ENCODE results near the gene TMEM203. TPM values are rescaled to one million over a fixed set of nuclear protein-coding genes. Genes with fewer than 3 reads are reported as not detected.

TMEM203 gene
- total RNA-seq, 4 donors from 2014 or later, result 24.7 to 45.9 (median 32.0) TPM

GRCh38 chr9:137252555-137253506 lies 47.4 kb upstream of the TMEM203 start:
- in situ Hi-C loops (cut with MboI; ENCODE audit: low sequenced_read_pairs in 4 of 4), result no loop called here
- no peaks in the 10 kb centered on the region for H3K27me3 ChIP-seq
- TF ChIP-seq POLR2A (IDR thresholded peaks at IDR 0.05), result no peak
- TF ChIP-seq, protein P1, sequence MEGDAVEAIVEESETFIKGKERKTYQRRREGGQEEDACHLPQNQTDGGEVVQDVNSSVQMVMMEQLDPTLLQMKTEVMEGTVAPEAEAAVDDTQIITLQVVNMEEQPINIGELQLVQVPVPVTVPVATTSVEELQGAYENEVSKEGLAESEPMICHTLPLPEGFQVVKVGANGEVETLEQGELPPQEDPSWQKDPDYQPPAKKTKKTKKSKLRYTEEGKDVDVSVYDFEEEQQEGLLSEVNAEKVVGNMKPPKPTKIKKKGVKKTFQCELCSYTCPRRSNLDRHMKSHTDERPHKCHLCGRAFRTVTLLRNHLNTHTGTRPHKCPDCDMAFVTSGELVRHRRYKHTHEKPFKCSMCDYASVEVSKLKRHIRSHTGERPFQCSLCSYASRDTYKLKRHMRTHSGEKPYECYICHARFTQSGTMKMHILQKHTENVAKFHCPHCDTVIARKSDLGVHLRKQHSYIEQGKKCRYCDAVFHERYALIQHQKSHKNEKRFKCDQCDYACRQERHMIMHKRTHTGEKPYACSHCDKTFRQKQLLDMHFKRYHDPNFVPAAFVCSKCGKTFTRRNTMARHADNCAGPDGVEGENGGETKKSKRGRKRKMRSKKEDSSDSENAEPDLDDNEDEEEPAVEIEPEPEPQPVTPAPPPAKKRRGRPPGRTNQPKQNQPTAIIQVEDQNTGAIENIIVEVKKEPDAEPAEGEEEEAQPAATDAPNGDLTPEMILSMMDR (IDR thresholded peaks at IDR 0.05 in 4 of 5, conservative IDR thresholded peaks at IDR 0.05 in 1 of 5), result no peak
- peaks cover 0 to 11% of the 10 kb centered on the region in 2 donors for H3K36me3 ChIP-seq
- peaks cover 24 to 32% of the 10 kb centered on the region in 2 donors for H3K4me1 ChIP-seq
- no peak overlapping the region for H3K4me3 ChIP-seq
- ATAC-seq (no peak), DNase-seq (no peak)
- no peaks in the 10 kb centered on the region for H3K9me3 ChIP-seq
- no peak overlapping the region for H3K27ac ChIP-seq
- intact Hi-C loops (cut with DNase I; ENCODE audit: low total_unique reads), result no loop called here

- Histone ChIP-seq H3K4me1 (peaks cover 35 to 38% of the 10 kb centered on the region in 2 donors), H3K9me3 (no peaks in the 10 kb centered on the region), H3K27me3 (no peaks in the 10 kb centered on the region), H3K4me3 (no peak overlapping the region), H3K27ac (no peak overlapping the region), H3K36me3 (peaks cover 0 to 5% of the 10 kb centered on the region in 2 donors)
- DNase-seq (no peak), ATAC-seq (no peak)
- intact Hi-C loops (cut with DNase I; ENCODE audit: low total_unique reads), result no loop called here
- in situ Hi-C loops (cut with MboI; ENCODE audit: low sequenced_read_pairs in 4 of 4), result no loop called here
- TF ChIP-seq, protein P1 (IDR thresholded peaks at IDR 0.05 in 4 of 5, conservative IDR thresholded peaks at IDR 0.05 in 1 of 5), result no peak
- no peak for TF ChIP-seq POLR2A (IDR thresholded peaks at IDR 0.05)
Measured at GRCh38 chr9:137251490-137252268, 46.2 kb upstream of the TMEM203 start.

GRCh38 chr9:137251194-137251461 lies 45.7 kb upstream of the TMEM203 start, which contains the start of gene STPG3:
Gene STPG3, plus strand, starts transcription at chr9:137251286. Its CDS starts 1 bp downstream, at chr9:137251287.
- no peaks in the 10 kb centered on the region for H3K27me3 ChIP-seq
- H3K27ac ChIP-seq, result no peak within 1 kb of the TSS
- no peak within 1 kb of the TSS for H3K4me3 ChIP-seq
- intact Hi-C loops (cut with DNase I; ENCODE audit: low total_unique reads) (no loop called here), in situ Hi-C loops (cut with MboI; ENCODE audit: low sequenced_read_pairs in 4 of 4) (no loop called here)
- TF ChIP-seq POLR2A (IDR thresholded peaks at IDR 0.05), result no peak
- TF ChIP-seq, protein P1 (IDR thresholded peaks at IDR 0.05 in 4 of 5, conservative IDR thresholded peaks at IDR 0.05 in 1 of 5), result no peak
- H3K4me1 ChIP-seq, result peaks cover 29 to 33% of the 10 kb centered on the region in 2 donors
- H3K36me3 ChIP-seq, result no peaks in the 10 kb centered on the region
- ATAC-seq, result no peak
- no peak for DNase-seq
- no peaks in the 10 kb centered on the region for H3K9me3 ChIP-seq

DNA sequence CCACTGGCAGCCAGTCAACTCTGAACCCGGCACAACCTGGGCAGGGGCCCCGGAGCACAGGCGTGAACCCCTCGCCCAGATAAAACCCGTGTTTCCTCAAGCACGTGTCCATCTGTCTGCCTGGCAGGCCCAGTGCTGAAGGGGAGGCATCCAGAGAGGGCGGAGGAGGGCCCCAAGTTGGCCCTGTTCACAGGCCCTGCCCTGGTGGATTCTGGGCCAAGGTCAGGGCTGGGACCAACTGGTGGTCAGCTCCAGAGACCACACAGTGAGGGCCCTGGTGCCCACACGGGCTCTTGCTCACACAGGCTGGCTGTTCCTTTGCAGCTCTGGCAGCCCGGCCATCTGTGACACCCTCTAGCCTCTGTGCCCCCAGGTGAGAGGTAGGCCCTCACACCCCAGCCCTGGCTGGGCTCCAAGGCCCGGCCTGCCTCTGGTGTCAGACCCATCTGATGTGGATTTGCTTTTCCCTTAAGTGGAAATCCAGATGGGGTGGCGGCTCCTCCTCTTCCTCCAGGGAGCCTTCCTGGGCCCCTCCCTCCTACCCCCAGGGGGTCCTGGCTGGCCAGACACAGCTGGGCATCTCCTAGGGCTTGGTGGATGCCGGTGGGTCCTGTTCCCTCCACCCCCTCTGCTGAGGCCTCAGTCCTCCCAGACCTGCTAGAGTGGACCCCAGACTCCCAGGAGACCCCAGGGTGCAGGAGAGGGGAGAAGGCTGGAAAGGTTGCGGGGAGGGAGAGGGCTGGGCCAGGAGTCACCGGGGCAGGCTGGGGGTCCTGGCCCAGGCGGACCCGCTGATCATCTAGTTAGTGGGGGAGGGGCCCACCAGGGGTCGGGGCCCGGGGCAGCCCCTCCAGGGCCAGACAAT lies 45.1 kb upstream of the TMEM203 start:
- H3K4me3 ChIP-seq, result no peak overlapping the region
- H3K27ac ChIP-seq, result no peak overlapping the region
- intact Hi-C loops (cut with DNase I; ENCODE audit: low total_unique reads) (no loop called here), in situ Hi-C loops (cut with MboI; ENCODE audit: low sequenced_read_pairs in 4 of 4) (no loop called here)
- H3K4me1 ChIP-seq, result peaks cover 24 to 27% of the 10 kb centered on the region in 2 donors
- no peaks in the 10 kb centered on the region for H3K36me3 ChIP-seq
- no peak for ATAC-seq
- H3K9me3 ChIP-seq, result no peaks in the 10 kb centered on the region
- DNase-seq, result no peak
- TF ChIP-seq POLR2A (IDR thresholded peaks at IDR 0.05), result no peak
- TF ChIP-seq, protein P1 (IDR thresholded peaks at IDR 0.05 in 4 of 5, conservative IDR thresholded peaks at IDR 0.05 in 1 of 5), result no peak
- H3K27me3 ChIP-seq, result no peaks in the 10 kb centered on the region

Data from gastrocnemius medialis (tissue), 4 donors.